Measurements from ENCODE around the gene TBC1D22A.

TBC1D22A gene

DNA sequence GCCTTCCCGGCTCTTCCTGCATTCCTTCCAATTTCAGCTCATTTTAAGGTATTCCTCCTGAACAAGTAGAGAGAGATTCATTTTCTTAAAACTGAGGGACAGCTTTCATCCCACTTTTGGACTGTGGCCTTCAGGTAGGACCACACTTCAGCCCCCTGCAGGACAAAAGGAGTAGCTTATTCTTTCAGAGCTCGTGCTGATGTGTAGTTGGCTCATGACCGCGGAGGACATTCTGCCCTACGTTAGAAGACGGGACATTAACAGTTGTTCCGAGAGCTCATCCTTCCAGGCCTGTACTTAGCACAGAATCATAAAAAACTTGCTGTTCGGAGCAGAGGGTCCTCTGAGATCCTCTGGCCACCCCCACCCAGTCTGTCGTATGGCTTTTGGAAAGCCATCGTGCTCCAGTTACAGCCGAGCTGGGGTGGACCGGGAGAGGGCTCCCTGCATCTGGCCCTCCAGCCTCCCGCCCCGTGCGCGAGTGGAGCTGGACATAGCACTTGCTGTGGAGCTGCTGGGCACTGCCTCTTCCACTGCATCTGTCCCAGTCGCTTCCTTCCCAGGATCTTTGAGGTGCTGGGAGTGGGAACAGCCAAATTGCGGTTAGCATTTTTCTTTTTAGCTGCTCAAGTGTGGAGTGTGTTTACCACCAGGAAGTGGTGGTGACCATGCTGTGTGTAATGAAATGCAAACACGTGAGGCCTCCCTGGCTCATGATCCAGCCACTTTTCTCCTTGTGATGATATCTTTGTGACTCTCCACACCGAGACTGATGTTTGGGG, 250.3 kb downstream of the TBC1D22A start:
- no peak for DNase-seq (ENCODE audit: low read depth in 2 of 2)

DNA sequence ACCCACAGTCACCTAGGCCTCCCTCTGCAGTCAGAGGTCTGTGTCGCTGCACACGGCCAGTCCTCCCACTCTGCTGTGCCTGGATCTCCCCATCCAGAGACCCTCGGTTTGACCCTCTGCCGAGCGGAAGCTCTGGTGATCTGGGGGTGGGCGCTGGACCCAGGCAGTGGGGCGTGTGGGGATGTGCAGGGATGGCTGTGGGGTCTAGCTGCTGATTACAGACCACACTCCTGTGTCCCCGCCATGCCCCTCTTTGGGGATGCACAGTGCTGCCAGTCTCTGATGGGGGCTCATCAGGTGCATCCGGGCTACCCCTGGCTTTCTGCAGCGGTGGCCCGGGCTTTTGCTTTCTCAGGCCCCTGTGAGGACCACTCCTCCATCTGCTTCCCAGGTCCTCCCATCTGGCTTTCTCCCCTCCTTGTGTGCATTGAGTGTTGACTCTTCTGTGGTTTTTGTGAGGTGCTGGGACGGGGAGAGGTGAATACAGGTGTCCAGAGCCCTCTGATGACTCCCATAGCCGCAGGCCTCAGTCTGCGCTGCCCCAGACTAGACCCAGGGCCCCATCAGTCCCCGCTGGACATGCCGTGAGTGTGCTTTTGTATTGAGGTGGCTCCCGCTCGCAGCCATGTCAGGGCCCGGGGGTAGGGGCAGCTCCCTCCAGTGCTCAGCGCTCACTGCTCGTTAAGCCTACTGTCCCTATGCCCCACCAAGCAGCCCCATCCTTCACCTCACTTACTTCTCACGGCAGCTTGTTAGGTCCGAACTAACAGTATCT, 251.6 kb downstream of the TBC1D22A start:
- DNase-seq (ENCODE audit: low read depth in 2 of 2) = no peak

DNA sequence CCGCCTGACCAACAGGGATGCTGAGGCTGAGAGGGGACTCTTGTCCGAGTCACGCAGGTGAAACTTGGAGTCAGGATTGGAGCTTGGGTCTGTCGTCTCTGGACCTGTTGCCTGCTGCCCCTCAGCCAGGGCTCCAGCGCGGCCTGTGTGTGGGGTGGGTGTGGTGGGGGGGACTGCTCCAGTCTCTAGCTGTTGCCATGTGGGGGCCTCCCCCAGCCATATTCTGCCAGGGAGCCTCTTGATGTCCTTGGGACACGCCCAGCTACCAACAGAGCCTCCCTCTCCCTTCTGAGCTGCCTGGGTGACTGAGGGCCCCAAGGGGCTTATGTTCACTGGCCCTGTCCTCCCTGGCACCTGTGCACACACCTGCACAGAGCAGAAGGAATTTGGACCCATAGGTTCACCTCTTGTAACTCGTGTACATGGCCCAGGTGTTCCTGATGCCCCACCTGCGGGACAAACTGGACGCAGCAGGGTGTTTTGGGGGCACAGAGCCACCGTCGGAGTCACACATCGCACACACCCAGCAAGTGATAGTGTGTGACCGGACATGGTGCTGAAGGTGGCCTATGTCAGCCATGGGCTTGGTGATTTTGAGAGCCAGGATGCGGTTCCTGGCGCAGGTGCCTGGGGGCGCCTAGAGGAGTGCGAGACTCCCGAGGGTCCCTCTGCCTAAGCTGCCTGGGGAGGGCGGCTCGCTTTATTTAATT, 252.3 kb downstream of the TBC1D22A start:
- no peak for DNase-seq (ENCODE audit: low read depth in 2 of 2)

DNA sequence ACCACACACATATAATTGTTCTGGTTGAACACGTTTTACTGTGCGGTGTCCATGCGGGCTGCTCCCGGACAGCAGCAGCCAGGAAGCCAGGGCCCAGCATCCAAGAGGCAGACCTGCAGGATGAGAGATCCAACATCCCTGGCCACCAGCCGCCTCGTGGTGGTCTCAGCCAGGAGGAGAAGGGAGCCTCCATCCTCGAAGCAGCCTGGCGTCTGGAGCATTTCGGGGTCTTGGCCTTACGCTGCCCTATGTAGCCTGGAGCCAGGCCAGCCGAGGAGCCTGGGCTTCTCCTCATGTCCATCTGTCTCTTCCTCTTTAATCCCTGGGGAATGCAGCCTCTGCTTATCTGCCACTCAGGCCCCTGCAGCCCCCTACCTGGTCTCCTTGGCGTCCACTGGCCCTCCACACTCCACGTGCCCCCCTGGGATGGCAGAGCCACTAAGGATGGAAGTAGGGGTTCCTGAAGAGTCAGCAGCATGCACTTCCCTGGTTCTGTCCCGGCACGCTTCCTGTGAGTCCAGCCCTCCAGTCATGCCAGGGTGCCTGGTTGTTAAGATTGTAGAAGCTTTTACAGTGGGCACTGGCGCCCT, 253.2 kb downstream of the TBC1D22A start:
- no peak for DNase-seq (ENCODE audit: low read depth in 2 of 2)

DNA sequence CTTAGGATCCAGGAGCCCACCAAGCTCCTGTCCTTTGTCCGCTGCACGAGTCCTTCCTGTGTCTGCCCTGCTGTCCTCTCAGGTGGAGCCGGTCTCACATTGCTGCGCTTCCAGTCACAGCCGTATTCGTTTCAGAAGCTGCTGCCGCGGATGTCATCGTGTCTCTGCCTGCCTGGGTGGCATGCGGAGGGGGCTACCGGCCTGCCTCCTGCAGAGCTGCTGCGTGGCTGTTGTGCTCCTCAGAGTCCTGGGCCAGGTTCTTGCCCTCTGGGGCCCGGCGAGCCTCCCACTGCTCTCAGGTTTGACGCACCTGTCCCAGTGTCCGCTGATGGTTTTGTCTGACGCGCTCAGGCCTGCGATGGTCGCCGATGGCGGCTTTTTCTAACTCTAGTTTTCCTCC, 254.2 kb downstream of the TBC1D22A start:
- DNase-seq (ENCODE audit: low read depth in 2 of 2) = no peak

DNA sequence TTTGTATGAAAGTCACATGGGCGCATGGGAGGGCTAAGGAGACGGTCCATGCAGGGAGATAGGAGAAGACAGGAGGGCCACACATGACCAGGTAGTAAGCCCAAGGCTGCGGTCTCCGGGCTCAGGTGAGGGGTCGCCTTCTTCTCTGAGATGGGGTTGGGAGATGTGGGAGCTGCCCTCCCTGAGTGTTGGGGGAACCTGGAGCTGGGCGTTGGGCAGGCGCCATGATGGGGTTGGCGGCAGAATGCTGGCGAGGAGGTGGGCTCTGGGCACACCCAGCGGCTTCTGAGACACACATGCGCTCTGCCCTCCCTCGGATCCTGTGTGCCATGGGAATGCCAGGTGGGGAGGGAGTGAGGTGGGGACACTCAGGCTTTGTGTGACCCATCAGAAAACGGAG, 254.8 kb downstream of the TBC1D22A start:
- DNase-seq (ENCODE audit: low read depth in 2 of 2) = no peak

DNA sequence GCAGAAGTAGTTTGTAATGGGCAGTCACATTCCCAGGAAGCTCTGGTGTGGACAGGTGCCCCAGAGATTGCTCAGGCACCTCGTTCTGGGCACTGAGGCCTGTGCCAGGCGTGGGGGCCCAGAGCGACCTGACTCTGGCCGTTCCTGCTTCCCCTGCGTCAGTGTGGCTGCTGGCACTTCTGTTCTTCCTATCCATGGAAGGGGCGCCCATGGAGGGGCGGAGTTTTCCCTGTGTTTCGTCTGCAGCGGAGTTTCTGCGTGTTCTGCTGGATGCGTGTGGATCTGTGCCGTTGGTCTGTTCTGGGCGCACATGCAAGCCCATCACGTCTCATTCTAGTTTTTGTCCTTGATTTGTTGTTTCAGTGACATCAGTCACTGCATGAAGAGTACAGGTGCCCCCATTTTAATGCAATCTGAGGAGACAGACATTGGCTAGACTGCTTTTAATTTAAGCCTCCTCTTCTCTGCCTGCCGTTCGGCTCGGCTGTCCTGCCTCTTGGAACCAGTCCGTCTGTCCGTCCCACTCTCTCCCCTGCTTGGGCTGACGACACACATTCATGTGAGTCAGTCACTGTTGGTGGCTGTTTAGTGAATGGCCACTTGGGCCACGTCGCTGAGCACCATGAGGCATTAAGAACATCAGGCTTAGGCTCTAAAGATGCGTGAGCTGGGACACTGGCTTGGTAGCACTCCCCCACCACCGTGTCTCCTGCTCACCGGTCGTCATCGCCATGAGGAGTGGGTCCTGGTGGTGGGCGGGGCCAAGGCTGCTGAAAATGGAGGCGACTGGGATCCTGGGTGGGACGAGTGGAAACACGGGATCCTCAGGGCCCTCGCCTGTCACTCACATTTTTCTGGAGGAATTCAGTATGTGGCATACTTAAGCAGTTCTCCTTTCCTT, 255.8 kb downstream of the TBC1D22A start:
- no peak for DNase-seq (ENCODE audit: low read depth in 2 of 2)

DNA sequence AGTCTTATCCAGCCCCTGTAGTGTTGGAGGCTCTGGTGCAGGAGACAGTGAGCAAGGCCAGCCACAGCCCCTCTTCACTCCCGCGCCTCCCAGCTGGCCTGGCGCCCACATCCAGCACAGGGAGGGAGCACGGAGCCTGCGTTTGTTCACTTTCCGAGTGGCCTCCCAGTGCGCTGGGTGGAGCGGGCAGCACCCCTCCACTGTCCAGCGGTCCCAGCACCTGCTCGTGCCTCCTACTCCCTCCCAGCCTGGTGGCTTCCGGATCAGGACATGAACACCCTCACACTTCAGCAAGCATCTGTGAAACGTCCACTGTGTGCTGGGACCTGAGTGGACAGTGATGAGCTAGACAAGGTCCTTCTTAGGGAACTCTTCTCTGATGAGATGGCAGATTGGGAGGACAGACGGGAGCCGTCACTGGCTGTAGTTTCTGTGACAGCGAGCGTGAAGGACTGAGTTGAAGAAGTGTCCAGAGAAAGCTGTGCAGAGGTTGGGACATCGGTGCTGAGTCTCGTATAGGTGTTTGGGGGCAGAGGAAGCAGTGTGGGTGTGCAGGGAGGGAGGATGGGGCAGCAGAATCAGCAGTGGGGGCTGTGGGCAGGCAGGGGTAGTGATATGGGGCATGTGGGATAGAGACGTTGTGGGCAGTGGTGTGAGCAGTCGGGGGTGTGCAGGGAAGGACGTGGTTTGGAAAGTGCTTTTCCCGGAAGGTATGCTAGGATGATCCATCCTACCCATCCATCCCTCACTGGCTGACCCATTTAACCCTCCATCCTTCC, 256.8 kb downstream of the TBC1D22A start:
- DNase-seq (ENCODE audit: low read depth in 2 of 2) = no peak

DNA sequence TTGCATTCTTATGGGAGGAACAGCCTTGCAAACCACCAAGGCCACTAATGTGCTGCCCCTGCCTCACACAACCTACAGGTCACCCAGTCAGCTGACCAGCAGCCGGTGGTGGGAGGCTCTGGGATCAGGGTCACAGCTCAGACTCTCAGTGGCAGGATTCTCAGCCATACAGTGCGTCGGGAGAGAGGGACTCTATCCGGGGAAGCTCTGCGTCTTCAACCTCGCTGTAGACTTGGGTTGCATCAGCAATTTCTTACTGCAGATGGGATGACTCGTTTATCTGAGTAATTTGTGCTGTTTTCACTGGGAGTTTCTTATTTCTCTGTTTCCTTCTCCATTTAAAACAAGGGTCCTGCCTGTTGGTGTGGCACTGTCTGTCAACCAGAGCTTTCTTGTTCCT, 257.7 kb downstream of the TBC1D22A start:
- no peak for DNase-seq (ENCODE audit: low read depth in 2 of 2)

DNA sequence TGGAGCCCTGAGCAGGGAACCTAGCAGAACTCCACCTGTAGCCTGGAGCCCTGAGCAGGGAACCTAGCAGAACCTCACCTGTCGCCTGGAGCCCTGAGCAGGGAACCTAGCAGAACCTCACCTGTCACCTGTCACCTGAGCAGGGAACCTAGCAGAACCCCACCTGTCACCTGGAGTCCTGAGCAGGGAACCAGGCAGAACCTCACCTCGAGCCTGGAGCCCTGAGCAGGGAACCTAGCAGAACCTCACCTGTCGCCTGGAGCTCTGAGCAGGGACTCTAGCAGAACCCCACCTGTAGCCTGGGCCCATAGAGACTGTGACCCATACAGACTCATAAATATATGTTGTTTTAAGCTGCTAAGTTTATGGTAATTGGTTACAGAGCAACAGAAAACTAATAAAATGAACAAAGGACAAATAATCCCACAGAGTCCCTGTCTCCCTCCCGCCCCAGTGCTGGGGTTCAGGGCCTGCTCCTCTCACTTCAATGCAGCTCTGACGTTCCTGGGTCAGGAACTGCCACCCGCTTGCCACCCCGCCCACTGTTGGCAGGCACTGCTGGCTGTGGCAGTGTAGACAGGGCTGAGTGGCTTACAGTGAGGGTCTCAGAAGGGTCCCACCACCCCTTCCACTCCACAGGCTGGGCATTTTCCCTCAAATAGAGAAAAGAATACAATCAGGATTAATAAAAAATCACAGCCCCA, 259.1 kb downstream of the TBC1D22A start:
- no peak for DNase-seq (ENCODE audit: low read depth in 2 of 2)

DNA sequence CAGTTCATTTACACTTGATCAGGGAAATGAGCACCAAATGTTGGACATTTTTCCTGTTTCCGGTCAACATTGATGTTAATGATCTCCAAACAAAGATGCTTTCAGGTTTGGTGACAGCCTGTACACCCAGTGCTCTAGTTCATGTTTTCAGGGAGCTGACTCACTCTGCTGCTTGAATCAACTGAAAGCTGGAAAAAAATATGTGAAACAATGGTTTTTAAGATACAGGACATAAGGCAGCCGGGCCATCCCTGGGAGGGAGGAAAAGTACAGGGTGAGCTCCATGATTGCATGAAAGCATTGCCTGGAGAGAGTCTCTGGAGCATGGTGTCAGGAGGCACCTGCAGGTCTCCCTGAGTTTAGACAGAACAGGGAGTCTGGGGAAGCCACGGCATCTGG, 259.6 kb downstream of the TBC1D22A start:
- no peak for DNase-seq (ENCODE audit: low read depth in 2 of 2)

DNA sequence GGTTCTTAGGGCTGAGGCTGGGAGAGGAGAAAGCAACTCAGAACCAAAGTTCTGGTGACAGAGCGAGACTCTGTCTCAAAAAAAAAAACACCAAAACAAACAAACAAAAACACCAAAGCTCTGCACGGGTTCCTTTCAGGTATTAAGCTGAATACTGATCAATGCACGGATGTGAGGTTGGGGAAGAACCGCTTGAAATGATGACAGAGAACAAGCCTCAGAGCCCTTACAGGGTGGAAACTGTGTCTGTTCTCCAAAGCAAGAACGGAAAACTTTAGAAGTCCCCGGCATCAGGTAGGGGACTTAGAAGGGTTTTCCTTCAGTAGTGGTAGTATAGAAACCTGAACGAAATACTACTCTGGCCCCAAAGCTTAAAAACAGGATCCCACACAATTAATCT, 260.0 kb downstream of the TBC1D22A start:
- no peak for DNase-seq (ENCODE audit: low read depth in 2 of 2)

DNA sequence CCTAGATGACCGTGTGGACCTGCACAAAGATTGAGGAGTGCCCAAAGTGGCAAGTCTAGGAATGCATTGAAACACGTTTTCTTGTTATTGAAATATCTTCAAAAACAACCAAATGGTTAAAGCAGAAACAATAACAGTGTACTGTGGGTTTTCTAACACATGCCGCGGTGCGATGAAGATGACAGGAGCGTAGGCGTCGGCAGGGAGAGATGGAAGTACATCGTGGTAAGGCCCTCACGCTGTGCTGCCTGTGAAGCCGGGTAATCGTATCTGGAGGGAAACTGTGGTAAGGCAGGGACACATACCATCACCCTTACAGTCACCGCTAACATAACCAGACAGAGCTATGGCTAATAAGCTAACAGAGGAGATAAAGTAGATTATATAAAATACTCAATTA, 261.4 kb downstream of the TBC1D22A start:
- DNase-seq (ENCODE audit: low read depth in 2 of 2) = no peak

DNA sequence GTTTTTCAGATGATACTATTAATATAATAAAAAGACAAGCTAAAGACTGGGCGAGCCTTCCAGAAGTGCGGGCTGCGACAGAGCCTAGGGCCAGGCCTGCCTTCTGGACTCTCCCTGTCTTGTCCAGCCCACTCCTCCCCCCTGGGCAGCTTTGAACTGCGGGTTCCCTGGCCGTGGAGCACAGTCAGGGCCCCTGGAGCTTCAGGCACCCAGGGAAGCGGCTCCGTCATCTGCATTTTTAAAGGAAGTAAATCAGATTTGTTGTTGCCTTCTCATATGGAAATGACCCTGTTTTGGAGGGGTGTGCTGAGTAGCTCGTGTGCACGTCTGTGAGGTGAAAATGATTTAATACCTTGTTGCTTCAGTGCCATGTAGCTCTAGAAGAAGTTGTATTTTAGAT, 265.3 kb downstream of the TBC1D22A start:
- DNase-seq (ENCODE audit: low read depth in 2 of 2) = no peak

DNA sequence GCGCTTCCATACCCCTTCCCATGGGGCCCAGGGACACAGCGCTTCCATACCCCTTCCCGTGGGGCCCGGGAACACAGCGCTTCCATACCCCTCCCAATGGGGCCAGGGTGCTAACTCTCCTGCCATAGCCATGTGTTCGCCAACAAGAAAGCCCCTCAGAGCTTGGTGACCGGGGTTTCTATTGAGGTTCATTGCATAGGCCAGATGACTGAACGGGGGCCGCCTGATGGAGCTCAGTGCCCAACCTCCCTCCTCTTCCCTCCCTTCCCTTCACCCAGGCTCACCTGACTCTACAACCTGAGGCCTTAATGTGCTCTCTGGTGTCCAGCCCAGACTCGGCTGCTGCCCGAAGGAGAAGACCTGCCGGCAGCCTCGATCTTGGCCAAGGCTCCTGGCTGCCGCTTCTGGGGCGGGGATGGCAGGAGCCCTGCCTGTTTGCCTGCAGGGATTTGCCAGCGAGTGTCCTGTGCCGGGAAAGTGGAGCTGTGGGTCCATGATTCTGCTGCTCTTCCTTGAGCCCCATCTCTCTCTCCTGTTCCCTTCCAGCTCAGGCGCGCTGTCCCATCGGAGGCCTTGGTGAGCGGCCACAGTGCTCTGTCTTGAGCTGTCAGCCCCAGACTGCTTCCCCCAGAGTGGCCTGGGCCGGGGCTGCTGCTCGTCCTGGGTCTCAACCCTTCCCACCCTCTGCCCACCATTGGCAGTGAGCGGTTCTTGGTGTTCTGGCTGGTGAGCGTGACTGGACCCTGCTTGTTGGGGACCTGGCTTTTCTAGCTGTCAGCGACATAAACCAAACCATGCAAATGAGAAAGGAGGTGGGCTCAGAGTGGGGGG, 267.0 kb downstream of the TBC1D22A start:
- DNase-seq (ENCODE audit: low read depth in 2 of 2) = no peak

DNA sequence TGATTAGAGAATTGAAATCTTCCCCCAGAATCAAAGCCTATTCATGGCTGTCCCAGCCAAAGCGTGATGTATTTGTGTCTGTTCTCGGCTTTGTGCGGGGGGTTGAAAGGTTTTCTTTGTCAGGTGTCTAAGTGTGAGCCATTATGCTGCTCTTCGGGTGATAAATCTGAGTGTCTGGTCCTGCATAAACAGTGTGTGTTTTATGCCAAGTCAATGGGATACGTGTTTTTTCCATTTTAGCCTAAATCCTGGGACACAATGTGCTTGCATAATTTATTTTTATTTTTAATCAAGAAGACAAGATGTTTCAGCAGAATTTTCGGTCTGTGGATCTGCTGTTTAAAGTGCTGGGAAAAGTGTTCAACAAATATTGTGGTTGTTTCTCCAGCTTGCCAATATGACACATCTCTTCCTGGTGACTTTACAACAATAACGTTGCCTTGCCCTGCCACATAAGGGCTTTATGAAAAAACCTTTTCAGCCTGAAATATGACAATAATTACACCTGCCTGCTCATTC, 267.8 kb downstream of the TBC1D22A start:
- no peak for DNase-seq (ENCODE audit: low read depth in 2 of 2)

DNA sequence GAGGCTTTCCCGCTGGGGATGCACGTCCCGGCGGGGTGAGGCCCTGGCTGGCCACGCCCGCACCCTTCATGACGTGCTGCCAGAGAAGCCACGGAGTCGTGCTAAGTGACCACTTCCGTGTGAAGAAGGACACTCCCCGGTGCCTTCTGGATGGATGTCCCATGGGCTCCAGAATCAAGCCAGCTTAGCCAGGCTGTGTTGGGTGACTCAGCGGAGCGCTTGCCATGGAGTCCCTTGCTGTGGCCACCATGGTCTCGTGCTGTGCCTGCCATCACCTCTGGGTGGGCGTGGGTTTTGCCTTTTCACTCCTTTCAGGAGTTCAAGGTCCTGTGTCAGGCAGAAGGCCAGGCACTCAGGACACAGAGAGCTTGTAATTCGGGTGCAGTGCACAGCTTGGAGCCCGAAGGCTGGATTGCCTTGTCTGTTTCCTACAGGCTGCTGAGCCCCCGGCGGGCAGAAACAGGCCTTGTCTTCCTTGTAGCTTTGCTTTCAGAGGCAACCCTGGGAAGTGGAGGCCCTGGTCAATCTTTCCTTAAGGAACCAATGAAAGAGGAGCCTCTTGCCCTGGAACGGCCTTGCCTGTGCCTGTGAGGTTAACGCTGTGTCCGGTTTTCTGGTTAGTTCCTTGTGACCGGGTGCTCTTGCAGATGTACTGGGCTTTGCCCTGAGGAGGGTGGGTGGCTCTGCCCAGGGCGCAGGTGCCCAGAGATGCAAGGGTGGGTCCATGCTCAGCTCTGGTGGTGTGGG, 268.6 kb downstream of the TBC1D22A start:
- no peak for DNase-seq (ENCODE audit: low read depth in 2 of 2)

DNA sequence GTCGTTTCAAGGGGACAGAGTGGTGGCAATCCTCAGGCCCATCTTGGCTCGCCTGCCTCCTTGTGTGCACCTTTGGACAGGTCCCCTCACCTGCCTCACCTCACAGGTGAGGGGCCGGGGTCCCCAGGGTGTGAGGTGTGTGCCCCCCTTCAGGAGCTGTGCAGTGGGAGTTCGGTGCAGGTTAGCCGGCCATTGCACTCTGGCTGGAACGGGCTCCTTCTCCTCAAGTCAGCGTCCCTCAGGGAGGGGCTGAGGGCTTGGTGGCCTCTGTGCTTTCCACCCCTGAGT, 269.1 kb downstream of the TBC1D22A start:
- DNase-seq (ENCODE audit: low read depth in 2 of 2) = no peak

Data from activated CD4-positive, alpha-beta T cell treated with anti-CD3 and anti-CD28 coated beads for 24 hours (primary cell).